Activated CD4-positive, alpha-beta T cell treated with anti-CD3 and anti-CD28 coated beads, Interleukin-2, Interleukin-6, amounts not matched to agents 100 ng/mL and 50 ng/mL, durations not matched to agents 16 hours and 8 hours (primary cell): ENCODE results near the gene SP140L.
"Not testable (repeated sequence)": the region's sequence is repeated elsewhere in the genome, so short reads cannot be mapped to it uniquely, and the experiment has no call there.

Experiments
- DNase-seq: peaks from one replicate; pipeline ENCODE4 v3.0.0-alpha.2; 2020

Gene SP140L

GRCh38 chr2:230326453-230327417 lies at the start of gene SP140L:
SP140L (plus strand) TSS chr2:230327193; CDS start chr2:230327270, 77 bp downstream.
- DNase-seq, result peak; percentile 90

- DNase-seq, result no peak
Observed at GRCh38 chr2:230282936-230283335, 44.1 kb upstream of the SP140L start.

- DNase-seq, result no peak
Observed at GRCh38 chr2:230286048-230286447, 40.9 kb upstream of the SP140L start.

- DNase-seq, result not testable (repeated sequence)
Observed at GRCh38 chr2:230289311-230289710, 37.7 kb upstream of the SP140L start.

GRCh38 chr2:230295192-230295591 lies 31.8 kb upstream of the SP140L start:
- no peak for DNase-seq

- DNase-seq, result no peak
Observed at GRCh38 chr2:230296917-230297316, 30.1 kb upstream of the SP140L start.

- no peak for DNase-seq
Observed at GRCh38 chr2:230299618-230300017, 27.4 kb upstream of the SP140L start.

GRCh38 chr2:230305416-230306275 lies 21.3 kb upstream of the SP140L start:
- DNase-seq, result no peak

GRCh38 chr2:230306474-230306873 lies 20.5 kb upstream of the SP140L start:
- no peak for DNase-seq

- no peak for DNase-seq
Observed at GRCh38 chr2:230307485-230307884, 19.5 kb upstream of the SP140L start.

GRCh38 chr2:230308402-230309000 lies 18.5 kb upstream of the SP140L start:
- no peak for DNase-seq

GRCh38 chr2:230310792-230311191 lies 16.2 kb upstream of the SP140L start:
- DNase-seq, result not testable (repeated sequence)

- DNase-seq, result not testable (repeated sequence)
Observed at GRCh38 chr2:230311634-230312033, 15.4 kb upstream of the SP140L start.

- DNase-seq, result no peak
Observed at GRCh38 chr2:230312638-230313037, 14.4 kb upstream of the SP140L start.

- no peak for DNase-seq
Observed at GRCh38 chr2:230317366-230317765, 9.6 kb upstream of the SP140L start.

GRCh38 chr2:230318190-230319121 lies 8.5 kb upstream of the SP140L start:
- peak; percentile 19 for DNase-seq

- peak; percentile 90 for DNase-seq
Observed at GRCh38 chr2:230319211-230319862, 7.7 kb upstream of the SP140L start.

- DNase-seq, result no peak
Observed at GRCh38 chr2:230321031-230321430, 6.0 kb upstream of the SP140L start.

- no peak for DNase-seq
Observed at GRCh38 chr2:230322561-230323384, 4.2 kb upstream of the SP140L start.

- peak; percentile 23 for DNase-seq
Observed at GRCh38 chr2:230323385-230324106, 3.4 kb upstream of the SP140L start.
